ENCODE measurements around the gene CHCHD3. TPM values are rescaled to one million over a fixed set of nuclear protein-coding genes. Genes with fewer than 3 reads are reported as not detected.

The CHCHD3 gene
- total and polyA plus RNA-seq, 9 of the 15 experiments (the other 6 are each of a cell fraction or from before 2014, with no cell fraction given) = 66.2 to 279 (median 204) TPM

DNA sequence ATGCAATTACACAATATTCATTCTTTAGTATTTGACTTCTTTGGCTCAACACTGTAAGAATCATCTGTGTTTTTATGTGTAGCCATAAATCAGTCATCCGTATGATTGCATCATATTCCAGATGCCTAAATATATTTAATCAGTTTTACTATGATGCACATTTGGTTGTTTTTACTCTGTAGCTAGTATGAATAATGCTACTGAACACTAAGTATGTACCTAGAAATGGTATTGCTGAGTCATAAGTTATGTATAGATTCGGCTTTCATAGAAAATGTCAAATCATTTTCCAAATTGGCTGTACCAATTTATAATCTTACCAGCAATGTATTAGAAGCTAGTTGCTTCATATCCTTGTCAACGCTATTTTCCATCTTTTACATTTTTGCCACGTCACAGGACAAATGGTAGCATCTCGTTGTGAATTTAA, 308.3 kb downstream of the CHCHD3 start (continued):
- TF ChIP-seq, protein P1, sequence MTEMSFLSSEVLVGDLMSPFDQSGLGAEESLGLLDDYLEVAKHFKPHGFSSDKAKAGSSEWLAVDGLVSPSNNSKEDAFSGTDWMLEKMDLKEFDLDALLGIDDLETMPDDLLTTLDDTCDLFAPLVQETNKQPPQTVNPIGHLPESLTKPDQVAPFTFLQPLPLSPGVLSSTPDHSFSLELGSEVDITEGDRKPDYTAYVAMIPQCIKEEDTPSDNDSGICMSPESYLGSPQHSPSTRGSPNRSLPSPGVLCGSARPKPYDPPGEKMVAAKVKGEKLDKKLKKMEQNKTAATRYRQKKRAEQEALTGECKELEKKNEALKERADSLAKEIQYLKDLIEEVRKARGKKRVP (CRISPR knock-in tag; IDR thresholded peaks at IDR 0.05) = peak; percentile 68
- TF ChIP-seq ZNF354B (CRISPR knock-in tag; IDR thresholded peaks at IDR 0.05) = no peak
- no peak for TF ChIP-seq TCF7 (IDR thresholded peaks at IDR 0.05; ENCODE audit: borderline replicate concordance)
- TF ChIP-seq MEIS2 (IDR thresholded peaks at IDR 0.05; ENCODE audit: partially characterized antibody) = peak; percentile 92
- TF ChIP-seq ZNF316 (IDR thresholded peaks at IDR 0.05) = peak; percentile 98
- peak; percentile 91 for TF ChIP-seq MAFG (tag; conservative IDR thresholded peaks at IDR 0.05)
- TF ChIP-seq ZNF408 (CRISPR knock-in tag; IDR thresholded peaks at IDR 0.05; ENCODE audit: low read depth) = no peak
- no peak for TF ChIP-seq XRCC4 (IDR thresholded peaks at IDR 0.05; ENCODE audit: extremely low read depth, insufficient read depth, insufficient read length)
- peak; percentile 80 for TF ChIP-seq NFE2 (IDR thresholded peaks at IDR 0.05; ENCODE audit: low read depth)
- no peak for TF ChIP-seq RBM14 (IDR thresholded peaks at IDR 0.05; ENCODE audit: borderline replicate concordance, insufficient read depth, low read depth, low read length)
- TF ChIP-seq ATF1 (CRISPR knock-in tag; IDR thresholded peaks at IDR 0.05) = no peak
- TF ChIP-seq ATF1 (tag; IDR thresholded peaks at IDR 0.05) = peak; percentile 42
- TF ChIP-seq RBM34 (IDR thresholded peaks at IDR 0.05; ENCODE audit: borderline replicate concordance, insufficient read depth, low read length) = no peak
- TF ChIP-seq, protein P2, sequence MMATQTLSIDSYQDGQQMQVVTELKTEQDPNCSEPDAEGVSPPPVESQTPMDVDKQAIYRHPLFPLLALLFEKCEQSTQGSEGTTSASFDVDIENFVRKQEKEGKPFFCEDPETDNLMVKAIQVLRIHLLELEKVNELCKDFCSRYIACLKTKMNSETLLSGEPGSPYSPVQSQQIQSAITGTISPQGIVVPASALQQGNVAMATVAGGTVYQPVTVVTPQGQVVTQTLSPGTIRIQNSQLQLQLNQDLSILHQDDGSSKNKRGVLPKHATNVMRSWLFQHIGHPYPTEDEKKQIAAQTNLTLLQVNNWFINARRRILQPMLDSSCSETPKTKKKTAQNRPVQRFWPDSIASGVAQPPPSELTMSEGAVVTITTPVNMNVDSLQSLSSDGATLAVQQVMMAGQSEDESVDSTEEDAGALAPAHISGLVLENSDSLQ (IDR thresholded peaks at IDR 0.05) = peak; percentile 77
- TF ChIP-seq TAF9B (IDR thresholded peaks at IDR 0.05; ENCODE audit: partially characterized antibody) = no peak
- TF ChIP-seq HDAC8 (tag; IDR thresholded peaks at IDR 0.05) = no peak
- TF ChIP-seq CBFA2T3 (IDR thresholded peaks at IDR 0.05) = no peak
- TF ChIP-seq SMARCB1 (IDR thresholded peaks at IDR 0.05; ENCODE audit: insufficient read length, low read depth) = no peak
- TF ChIP-seq, protein P3, sequence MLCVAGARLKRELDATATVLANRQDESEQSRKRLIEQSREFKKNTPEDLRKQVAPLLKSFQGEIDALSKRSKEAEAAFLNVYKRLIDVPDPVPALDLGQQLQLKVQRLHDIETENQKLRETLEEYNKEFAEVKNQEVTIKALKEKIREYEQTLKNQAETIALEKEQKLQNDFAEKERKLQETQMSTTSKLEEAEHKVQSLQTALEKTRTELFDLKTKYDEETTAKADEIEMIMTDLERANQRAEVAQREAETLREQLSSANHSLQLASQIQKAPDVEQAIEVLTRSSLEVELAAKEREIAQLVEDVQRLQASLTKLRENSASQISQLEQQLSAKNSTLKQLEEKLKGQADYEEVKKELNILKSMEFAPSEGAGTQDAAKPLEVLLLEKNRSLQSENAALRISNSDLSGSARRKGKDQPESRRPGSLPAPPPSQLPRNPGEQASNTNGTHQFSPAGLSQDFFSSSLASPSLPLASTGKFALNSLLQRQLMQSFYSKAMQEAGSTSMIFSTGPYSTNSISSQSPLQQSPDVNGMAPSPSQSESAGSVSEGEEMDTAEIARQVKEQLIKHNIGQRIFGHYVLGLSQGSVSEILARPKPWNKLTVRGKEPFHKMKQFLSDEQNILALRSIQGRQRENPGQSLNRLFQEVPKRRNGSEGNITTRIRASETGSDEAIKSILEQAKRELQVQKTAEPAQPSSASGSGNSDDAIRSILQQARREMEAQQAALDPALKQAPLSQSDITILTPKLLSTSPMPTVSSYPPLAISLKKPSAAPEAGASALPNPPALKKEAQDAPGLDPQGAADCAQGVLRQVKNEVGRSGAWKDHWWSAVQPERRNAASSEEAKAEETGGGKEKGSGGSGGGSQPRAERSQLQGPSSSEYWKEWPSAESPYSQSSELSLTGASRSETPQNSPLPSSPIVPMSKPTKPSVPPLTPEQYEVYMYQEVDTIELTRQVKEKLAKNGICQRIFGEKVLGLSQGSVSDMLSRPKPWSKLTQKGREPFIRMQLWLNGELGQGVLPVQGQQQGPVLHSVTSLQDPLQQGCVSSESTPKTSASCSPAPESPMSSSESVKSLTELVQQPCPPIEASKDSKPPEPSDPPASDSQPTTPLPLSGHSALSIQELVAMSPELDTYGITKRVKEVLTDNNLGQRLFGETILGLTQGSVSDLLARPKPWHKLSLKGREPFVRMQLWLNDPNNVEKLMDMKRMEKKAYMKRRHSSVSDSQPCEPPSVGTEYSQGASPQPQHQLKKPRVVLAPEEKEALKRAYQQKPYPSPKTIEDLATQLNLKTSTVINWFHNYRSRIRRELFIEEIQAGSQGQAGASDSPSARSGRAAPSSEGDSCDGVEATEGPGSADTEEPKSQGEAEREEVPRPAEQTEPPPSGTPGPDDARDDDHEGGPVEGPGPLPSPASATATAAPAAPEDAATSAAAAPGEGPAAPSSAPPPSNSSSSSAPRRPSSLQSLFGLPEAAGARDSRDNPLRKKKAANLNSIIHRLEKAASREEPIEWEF (CRISPR knock-in tag; IDR thresholded peaks at IDR 0.05) = no peak
- TF ChIP-seq RFX5 (IDR thresholded peaks at IDR 0.05; ENCODE audit: low read depth, low read length) = no peak
- no peak for TF ChIP-seq HNRNPLL (IDR thresholded peaks at IDR 0.05; ENCODE audit: low read depth, low read length, poor library complexity, severe bottlenecking)
- TF ChIP-seq ZNF717 (CRISPR knock-in tag; IDR thresholded peaks at IDR 0.05) = no peak
- no peak for TF ChIP-seq GABPB1 (CRISPR knock-in tag; IDR thresholded peaks at IDR 0.05)

Data from K562 (cell line).